SK-N-SH treated with all-trans-retinoic acid at 6 μM for 48 hours (cell line): Measurements from ENCODE around the gene ZNF333.

Experiments used
- ATAC-seq: fragments of 200-7000 bp; cut with Tn5 transposase; 3 replicates; pipeline ENCODE4 v1.9.1; 2020; ENCODE audit warnings: mild to moderate bottlenecking, moderate library complexity
- ARNTL ChIP-seq: fragments of 450-650 bp; formaldehyde crosslinking; IDR thresholded peaks from 2 replicates; pipeline ENCODE4 v1.5.0; 2020; ENCODE audit warnings: low read depth, mild to moderate bottlenecking, moderate library complexity, borderline replicate concordance
- BACH2 ChIP-seq: fragments of 250-450 bp; sonication (Bioruptor Pico); IDR thresholded peaks from 2 replicates; pipeline ENCODE4 v1.9.0; 2021; ENCODE audit warnings: mild to moderate bottlenecking, borderline replicate concordance
- CREB5 ChIP-seq: fragments of 250-450 bp; sonication (Bioruptor Pico); IDR thresholded peaks from 2 replicates; pipeline ENCODE4 v1.5.1; 2020; ENCODE audit warnings: low read depth, mild to moderate bottlenecking, moderate library complexity
- CSDC2 ChIP-seq: fragments of 250-450 bp; sonication (Bioruptor Pico); IDR thresholded peaks from 2 replicates; pipeline ENCODE4 v1.5.0; 2020; ENCODE audit warnings: mild to moderate bottlenecking, moderate library complexity
- CSRNP3 ChIP-seq: fragments of 250-450 bp; sonication (Bioruptor Pico); IDR thresholded peaks from 2 replicates; pipeline ENCODE4 v1.5.1; 2021; ENCODE audit warnings: mild to moderate bottlenecking, moderate library complexity
- ISL1 ChIP-seq: fragments of 250-450 bp; sonication (Bioruptor Pico); IDR thresholded peaks from 2 replicates; pipeline ENCODE4 v2.1.2; 2022; ENCODE audit warnings: mild to moderate bottlenecking, moderate library complexity
- OSR1 ChIP-seq: fragments of 250-450 bp; sonication (Bioruptor Pico); IDR thresholded peaks from 2 replicates; pipeline ENCODE4 v1.8.0; 2022; ENCODE audit warnings: moderate library complexity, mild to moderate bottlenecking, inconsistent platforms
- PATZ1 ChIP-seq: fragments of 250-450 bp; sonication (Bioruptor Pico); IDR thresholded peaks from 2 replicates; pipeline ENCODE4 v1.8.0; 2020; ENCODE audit warnings: mild to moderate bottlenecking, moderate library complexity, borderline replicate concordance
- SNAI2 ChIP-seq: fragments of 250-450 bp; sonication (Bioruptor Pico); IDR thresholded peaks from 2 replicates; pipeline ENCODE4 v1.5.0; 2020; ENCODE audit warnings: mild to moderate bottlenecking, moderate library complexity
- TCF4 ChIP-seq: fragments of 250-450 bp; sonication (Bioruptor Pico); IDR thresholded peaks from 2 replicates; pipeline ENCODE4 v1.8.0; 2021; ENCODE audit warnings: mild to moderate bottlenecking, moderate library complexity, borderline replicate concordance
- TOX ChIP-seq: fragments of 250-450 bp; sonication (Bioruptor Pico); IDR thresholded peaks from 2 replicates; pipeline ENCODE4 v1.8.0; 2021; ENCODE audit warnings: mild to moderate bottlenecking, moderate library complexity, borderline replicate concordance
- ZC3H10 ChIP-seq: fragments of 250-450 bp; sonication (Bioruptor Pico); IDR thresholded peaks from 2 replicates; pipeline ENCODE4 v1.5.1; 2021; ENCODE audit warnings: mild to moderate bottlenecking, moderate library complexity
- ZFP3 ChIP-seq: fragments of 250-450 bp; sonication (Bioruptor Pico); IDR thresholded peaks from 2 replicates; pipeline ENCODE4 v1.5.0; 2020; ENCODE audit warnings: mild to moderate bottlenecking, moderate library complexity
- ZFP30 ChIP-seq: fragments of 450-650 bp; formaldehyde crosslinking; IDR thresholded peaks from 2 replicates; pipeline ENCODE4 v1.5.0; 2022; ENCODE audit warnings: mild to moderate bottlenecking, moderate library complexity
- ZNF565 ChIP-seq: fragments of 450-650 bp; formaldehyde crosslinking; conservative IDR thresholded peaks from 2 replicates; pipeline ENCODE4 v1.5.0; 2020; ENCODE audit warnings: low read depth, mild to moderate bottlenecking, moderate library complexity
- ZNF70 ChIP-seq: fragments of 450-650 bp; formaldehyde crosslinking; IDR thresholded peaks from 2 replicates; pipeline ENCODE4 v1.5.0; 2020; ENCODE audit warnings: mild to moderate bottlenecking, moderate library complexity
- TF ChIP-seq, protein P1 (sequence below): fragments of 250-450 bp; sonication (Bioruptor Pico); IDR thresholded peaks from 2 replicates; pipeline ENCODE4 v1.5.0; 2020; ENCODE audit warnings: mild to moderate bottlenecking, moderate library complexity

The ZNF333 gene

GRCh38 chr19:14654786-14655560, 34.9 kb upstream of the ZNF333 start (continued):
- no peak for TF ChIP-seq ZFP30
- TF ChIP-seq CSDC2 (CRISPR knock-in tag), result no peak
- no peak for TF ChIP-seq ZC3H10
- no peak for TF ChIP-seq ZFP3 (CRISPR knock-in tag)
- TF ChIP-seq ARNTL, result no peak
- no peak for TF ChIP-seq CREB5 (CRISPR knock-in tag)
- no peak for TF ChIP-seq ZNF70 (CRISPR knock-in tag)
- no peak for TF ChIP-seq SNAI2 (CRISPR knock-in tag)
- TF ChIP-seq TOX (CRISPR knock-in tag), result no peak
- no peak for TF ChIP-seq CSRNP3 (CRISPR knock-in tag)

GRCh38 chr19:14655726-14656125, 34.1 kb upstream of the ZNF333 start:
- no peak for ATAC-seq

More at GRCh38 chr19:14655726-14656125, 34.1 kb upstream of the ZNF333 start:
- TF ChIP-seq CSDC2 (CRISPR knock-in tag) (no peak), CSRNP3 (CRISPR knock-in tag) (no peak), ZFP3 (CRISPR knock-in tag) (no peak), CREB5 (CRISPR knock-in tag) (no peak), ISL1 (CRISPR knock-in tag) (no peak), OSR1 (CRISPR knock-in tag) (no peak), ZFP30 (no peak), ZC3H10 (no peak), ZNF565 (CRISPR knock-in tag) (no peak), PATZ1 (CRISPR knock-in tag) (no peak), SNAI2 (CRISPR knock-in tag) (no peak), BACH2 (CRISPR knock-in tag) (no peak), TCF4 (CRISPR knock-in tag) (no peak)
- TF ChIP-seq, protein P1, sequence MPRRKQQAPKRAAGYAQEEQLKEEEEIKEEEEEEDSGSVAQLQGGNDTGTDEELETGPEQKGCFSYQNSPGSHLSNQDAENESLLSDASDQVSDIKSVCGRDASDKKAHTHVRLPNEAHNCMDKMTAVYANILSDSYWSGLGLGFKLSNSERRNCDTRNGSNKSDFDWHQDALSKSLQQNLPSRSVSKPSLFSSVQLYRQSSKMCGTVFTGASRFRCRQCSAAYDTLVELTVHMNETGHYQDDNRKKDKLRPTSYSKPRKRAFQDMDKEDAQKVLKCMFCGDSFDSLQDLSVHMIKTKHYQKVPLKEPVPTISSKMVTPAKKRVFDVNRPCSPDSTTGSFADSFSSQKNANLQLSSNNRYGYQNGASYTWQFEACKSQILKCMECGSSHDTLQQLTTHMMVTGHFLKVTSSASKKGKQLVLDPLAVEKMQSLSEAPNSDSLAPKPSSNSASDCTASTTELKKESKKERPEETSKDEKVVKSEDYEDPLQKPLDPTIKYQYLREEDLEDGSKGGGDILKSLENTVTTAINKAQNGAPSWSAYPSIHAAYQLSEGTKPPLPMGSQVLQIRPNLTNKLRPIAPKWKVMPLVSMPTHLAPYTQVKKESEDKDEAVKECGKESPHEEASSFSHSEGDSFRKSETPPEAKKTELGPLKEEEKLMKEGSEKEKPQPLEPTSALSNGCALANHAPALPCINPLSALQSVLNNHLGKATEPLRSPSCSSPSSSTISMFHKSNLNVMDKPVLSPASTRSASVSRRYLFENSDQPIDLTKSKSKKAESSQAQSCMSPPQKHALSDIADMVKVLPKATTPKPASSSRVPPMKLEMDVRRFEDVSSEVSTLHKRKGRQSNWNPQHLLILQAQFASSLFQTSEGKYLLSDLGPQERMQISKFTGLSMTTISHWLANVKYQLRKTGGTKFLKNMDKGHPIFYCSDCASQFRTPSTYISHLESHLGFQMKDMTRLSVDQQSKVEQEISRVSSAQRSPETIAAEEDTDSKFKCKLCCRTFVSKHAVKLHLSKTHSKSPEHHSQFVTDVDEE (CRISPR knock-in tag), result no peak
- TF ChIP-seq, all 23 proteins: peak for 0
